Fibroblast of mammary gland (primary cell): ENCODE results near the gene RHBDL2.
A peak's percentile ranks its signal among the peaks of the same experiment; 100 is the strongest.

ENCODE experiments used
- DNase-seq: peaks from one replicate; pipeline ENCODE4 v3.0.0-alpha.2; 2010; ENCODE audit warnings: low read depth
- H3K4me3 ChIP-seq: 2 replicates; pipeline ENCODE4 v1.5.1; 2011; ENCODE audit warnings: low read depth, mild to moderate bottlenecking, low read length, moderate library complexity; ENCODE audit not compliant: control insufficient read depth
- CTCF ChIP-seq: conservative IDR thresholded peaks from 2 replicates; pipeline ENCODE4 v1.5.1; 2011; ENCODE audit warnings: low read depth, low read length, inconsistent platforms; ENCODE audit not compliant: control insufficient read depth, insufficient read depth

The RHBDL2 gene

GRCh38 chr1:38899560-38899959, 42.1 kb downstream of the RHBDL2 start:
- no peak for DNase-seq
- H3K4me3 ChIP-seq: no peak overlapping the region
- no peak for TF ChIP-seq CTCF

GRCh38 chr1:38898653-38899230, 42.9 kb downstream of the RHBDL2 start:
- no peak overlapping the region for H3K4me3 ChIP-seq
- no peak for TF ChIP-seq CTCF
- DNase-seq: peak; percentile 10

GRCh38 chr1:38896169-38896568, 45.5 kb downstream of the RHBDL2 start:
- DNase-seq: no peak
- no peak overlapping the region for H3K4me3 ChIP-seq
- no peak for TF ChIP-seq CTCF

- no peak for TF ChIP-seq CTCF
- DNase-seq: no peak
These were observed 48.7 kb downstream of the RHBDL2 start for GRCh38 chr1:38892976-38893375.

GRCh38 chr1:38891753-38892152, 49.9 kb downstream of the RHBDL2 start:
- DNase-seq: no peak
- peak; percentile 7 for TF ChIP-seq CTCF
- no peak overlapping the region for H3K4me3 ChIP-seq

More at GRCh38 chr1:38892976-38893375, 48.7 kb downstream of the RHBDL2 start:
- H3K4me3 ChIP-seq: no peak overlapping the region

- no peak for TF ChIP-seq CTCF
- no peak for DNase-seq
These were observed 52.0 kb downstream of the RHBDL2 start for GRCh38 chr1:38889589-38889988.

More at GRCh38 chr1:38889589-38889988, 52.0 kb downstream of the RHBDL2 start:
- no peak overlapping the region for H3K4me3 ChIP-seq
